GM23338 (cell line): ENCODE results near the gene XIRP2. TPM values are rescaled to one million over a fixed set of nuclear protein-coding genes. Genes with fewer than 3 reads are reported as not detected.

Source experiments
- ATAC-seq: fragments of 200-7000 bp; cut with Tn5 transposase; 3 replicates; pipeline ENCODE4 v1.9.1; 2020
- DNase-seq: peaks from one replicate; pipeline ENCODE4 v3.0.0-alpha.2; 2015; ENCODE audit warnings: low spot score
- H2AFZ ChIP-seq: fragments of 200-600 bp; sonication (generic); 2 replicates; pipeline ENCODE4 v1.8.0; 2016; ENCODE audit warnings: antibody characterized with exemption, mild to moderate bottlenecking, moderate library complexity
- H3F3A ChIP-seq: fragments of 200-600 bp; sonication (generic); replicated peaks from 2 replicates; pipeline ENCODE4 v1.8.0; 2017; ENCODE audit warnings: antibody characterized with exemption, mixed run types, low read depth
- H3K27ac ChIP-seq: fragments of 200-600 bp; sonication (generic); 2 replicates; pipeline ENCODE4 v1.6.1; 2016; ENCODE audit warnings: low read depth
- H3K27me3 ChIP-seq: fragments of 200-600 bp; sonication (generic); 2 replicates; pipeline ENCODE4 v1.8.0; 2016; ENCODE audit warnings: mild to moderate bottlenecking, mixed run types, moderate library complexity; ENCODE audit not compliant: insufficient read depth
- H3K36me3 ChIP-seq: fragments of 200-600 bp; sonication (generic); 2 replicates; pipeline ENCODE4 v1.8.0; 2016; ENCODE audit warnings: mild to moderate bottlenecking; ENCODE audit not compliant: insufficient read depth
- H3K4me1 ChIP-seq: fragments of 200-600 bp; sonication (generic); 2 replicates; pipeline ENCODE4 v1.8.0; 2016; ENCODE audit warnings: mild to moderate bottlenecking, moderate library complexity; ENCODE audit not compliant: insufficient read depth
- H3K4me2 ChIP-seq: fragments of 200-600 bp; sonication (generic); 2 replicates; pipeline ENCODE4 v1.7.1; 2017; ENCODE audit warnings: mixed run types
- H3K4me3 ChIP-seq: fragments of 200-600 bp; sonication (generic); 2 replicates; pipeline ENCODE4 v1.6.1; 2016; ENCODE audit warnings: mixed run types
- H3K79me2 ChIP-seq: fragments of 200-600 bp; sonication (generic); replicated peaks from 2 replicates; pipeline ENCODE4 v1.8.0; 2017; ENCODE audit warnings: mild to moderate bottlenecking; ENCODE audit not compliant: insufficient read depth
- H3K9me2 ChIP-seq: fragments of 200-600 bp; sonication (generic); 2 replicates; pipeline ENCODE4 v1.8.0; 2017; ENCODE audit not compliant: insufficient read depth
- H4K20me1 ChIP-seq: fragments of 200-600 bp; sonication (generic); replicated peaks from 2 replicates; pipeline ENCODE4 v1.8.0; 2017; ENCODE audit warnings: mild to moderate bottlenecking; ENCODE audit not compliant: insufficient read depth
- H3K27ac Mint-ChIP-seq: 2 replicates; pipeline ENCODE4 v1.8.0; 2020; ENCODE audit warnings: inconsistent platforms, mild to moderate bottlenecking, moderate library complexity, mixed read lengths
- H3K27me3 Mint-ChIP-seq: 3 replicates; pipeline ENCODE4 v1.8.0; 2022; ENCODE audit warnings: low read depth, mild to moderate bottlenecking, moderate library complexity, mixed read lengths, inconsistent platforms; ENCODE audit not compliant: insufficient read depth, poor library complexity
- H3K36me3 Mint-ChIP-seq: 3 replicates; pipeline ENCODE4 v1.8.0; 2021; ENCODE audit warnings: low read depth, mild to moderate bottlenecking, inconsistent platforms, moderate library complexity, mixed read lengths
- H3K4me1 Mint-ChIP-seq: 3 replicates; pipeline ENCODE4 v1.8.0; 2020; ENCODE audit warnings: mild to moderate bottlenecking, inconsistent platforms, mixed read lengths
- H3K4me3 Mint-ChIP-seq: 3 replicates; pipeline ENCODE4 v1.8.0; 2021; ENCODE audit warnings: moderate library complexity, mild to moderate bottlenecking, inconsistent platforms, mixed read lengths
- H3K9me3 Mint-ChIP-seq: 3 replicates; pipeline ENCODE4 v1.8.0; 2020; ENCODE audit warnings: moderate library complexity, mild to moderate bottlenecking, inconsistent platforms, mixed read lengths
- CREB1 ChIP-seq: fragments of 250-450 bp; sonication (Bioruptor Pico); IDR thresholded peaks from 2 replicates; pipeline ENCODE4 v1.5.0; 2020; ENCODE audit warnings: low read depth, mild to moderate bottlenecking, moderate library complexity
- CTCF ChIP-seq, 2 experiments: fragments of 200-600 bp in 1 of 2; sonication (generic) in 1 of 2; conservative IDR thresholded peaks; 2 replicates each; pipeline versions ENCODE4 v1.5.1 to v1.6.1; 2016 to 2017; ENCODE audit warnings: antibody characterized with exemption in 2 of 2, low read depth in 2 of 2, mild to moderate bottlenecking in 2 of 2, moderate library complexity in 1 of 2
- ETS1 ChIP-seq: IDR thresholded peaks from 2 replicates; pipeline ENCODE4 v1.6.1; 2016; ENCODE audit warnings: antibody characterized with exemption
- EZH2 ChIP-seq: fragments of 200-600 bp; sonication (generic); IDR thresholded peaks from one replicate; pipeline ENCODE4 v1.8.0; 2017; ENCODE audit warnings: antibody characterized with exemption, mild to moderate bottlenecking, low read depth; ENCODE audit not compliant: unreplicated experiment
- NANOG ChIP-seq: IDR thresholded peaks from 2 replicates; pipeline ENCODE4 v1.6.1; 2016; ENCODE audit warnings: antibody characterized with exemption, borderline replicate concordance
- ZNF114 ChIP-seq: fragments of 250-450 bp; sonication (Bioruptor Pico); IDR thresholded peaks from 2 replicates; pipeline ENCODE4 v1.5.0; 2020; ENCODE audit warnings: mild to moderate bottlenecking, moderate library complexity
- ZNF331 ChIP-seq: fragments of 250-450 bp; sonication (Bioruptor Pico); IDR thresholded peaks from 2 replicates; pipeline ENCODE4 v1.5.0; 2020; ENCODE audit warnings: low read depth, mild to moderate bottlenecking, moderate library complexity
- ZNF462 ChIP-seq: fragments of 250-450 bp; sonication (Bioruptor Pico); IDR thresholded peaks from 2 replicates; pipeline ENCODE4 v1.5.0; 2020; ENCODE audit warnings: mild to moderate bottlenecking, moderate library complexity
- polyA plus RNA-seq: library from polyadenylated mRNA; unstranded; fragments of >200 nt; fragmentation: Nextera tagmentation; extraction: Ambion mirVana; gene quantifications from 2 replicates; pipeline ENCODE4 v1.2.1, GENCODE V29; 2016
- total RNA-seq: library from RNA; depleted of rRNA; stranded (reverse); fragments of >200 nt; shearing (Covaris generic); gene quantifications from 2 replicates; pipeline ENCODE4 v1.2.3, GENCODE V29; 2014

The XIRP2 gene
- total and polyA plus RNA-seq, 2 experiments from 2014 or later: 0.17 to 0.31 TPM

GRCh38 chr2:167237478-167237877, 349.2 kb downstream of the XIRP2 start:
- Mint-ChIP-seq H3K27me3 (no peaks in the 10 kb centered on the region), H3K36me3 (no peaks in the 10 kb centered on the region), H3K4me3 (no peak overlapping the region), H3K4me1 (peaks cover 3% of the 10 kb centered on the region; the same call in 2 of the 3 replicates), H3K27ac (no peak overlapping the region), H3K9me3 (no peaks in the 10 kb centered on the region)
- no peaks in the 10 kb centered on the region for H3K79me2 ChIP-seq
- DNase-seq (peak; percentile 44), ATAC-seq (peak; percentile 68)
- no peak overlapping the region for H3K27ac ChIP-seq
- 0 out of 2 replicates have a peak, but pooled peaks cover under 1% of the 10 kb centered on the region for H3K9me2 ChIP-seq
- no peaks in the 10 kb centered on the region for H3K36me3 ChIP-seq
- H4K20me1 ChIP-seq: no peaks in the 10 kb centered on the region
- H3K4me3 ChIP-seq: no peak overlapping the region
- TF ChIP-seq ZNF114 (CRISPR knock-in tag) (no peak), EZH2 (no peak), ETS1 (no peak), CTCF (conservative IDR thresholded peaks at IDR 0.05; ENCODE audit: low read depth in 2 of 2) (peak; percentile 54 to 78)
- no peak overlapping the region for H3K4me2 ChIP-seq
- no peaks in the 10 kb centered on the region for H3K27me3 ChIP-seq
- no peak overlapping the region for H2AFZ ChIP-seq
- no peaks in the 10 kb centered on the region for H3F3A ChIP-seq
- peaks cover 4% of the 10 kb centered on the region; the same call in 1 of the 2 replicates for H3K4me1 ChIP-seq

GRCh38 chr2:167240671-167241070, 352.4 kb downstream of the XIRP2 start:
- no peaks in the 10 kb centered on the region for H3K36me3 ChIP-seq
- no peak overlapping the region for H3K27ac ChIP-seq
- H3F3A ChIP-seq: no peaks in the 10 kb centered on the region
- TF ChIP-seq EZH2 (no peak), CREB1 (CRISPR knock-in tag) (no peak), ZNF331 (CRISPR knock-in tag) (no peak)
- no peaks in the 10 kb centered on the region for H4K20me1 ChIP-seq
- H2AFZ ChIP-seq: no peak overlapping the region
- no peak for DNase-seq
- no peak overlapping the region for H3K4me3 Mint-ChIP-seq
- peaks cover 15% of the 10 kb centered on the region for H3K9me2 ChIP-seq
- H3K79me2 ChIP-seq: no peaks in the 10 kb centered on the region
- no peak for ATAC-seq
- no peaks in the 10 kb centered on the region for H3K27me3 Mint-ChIP-seq
- H3K27ac Mint-ChIP-seq: no peak overlapping the region
- no peak overlapping the region for H3K4me3 ChIP-seq
- no peaks in the 10 kb centered on the region for H3K27me3 ChIP-seq
- H3K4me1 ChIP-seq: no peaks in the 10 kb centered on the region
- H3K4me2 ChIP-seq: no peak overlapping the region
- H3K36me3 Mint-ChIP-seq: no peaks in the 10 kb centered on the region
- no peaks in the 10 kb centered on the region for H3K9me3 Mint-ChIP-seq
- no peaks in the 10 kb centered on the region; the same call in 2 of the 3 replicates for H3K4me1 Mint-ChIP-seq

DNA sequence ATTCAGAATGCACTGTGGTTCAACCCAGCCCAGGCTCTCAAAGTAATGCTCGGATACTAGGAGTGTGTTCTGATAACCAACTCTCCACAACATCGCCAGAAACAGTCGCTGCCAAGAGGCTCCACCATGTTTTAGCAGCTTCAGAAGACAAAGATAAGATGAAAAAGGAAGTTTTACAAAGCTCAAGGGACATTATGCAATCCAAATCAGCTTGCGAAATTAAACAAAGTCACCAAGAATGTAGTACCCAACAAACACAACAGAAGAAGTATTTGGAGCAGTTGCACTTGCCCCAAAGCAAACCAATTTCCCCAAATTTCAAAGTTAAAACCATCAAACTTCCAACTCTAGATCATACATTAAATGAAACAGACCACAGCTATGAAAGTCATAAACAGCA, 360.9 kb downstream of the XIRP2 start:
- Histone ChIP-seq H2AFZ (peak overlapping the region; percentile 4; the same call in 1 of the 2 replicates), H4K20me1 (no peaks in the 10 kb centered on the region), H3F3A (no peaks in the 10 kb centered on the region), H3K27me3 (no peaks in the 10 kb centered on the region), H3K4me2 (no peak overlapping the region), H3K4me1 (peaks cover under 1% of the 10 kb centered on the region; the same call in 1 of the 2 replicates), H3K79me2 (no peaks in the 10 kb centered on the region), H3K27ac (no peak overlapping the region), H3K9me2 (no peaks in the 10 kb centered on the region), H3K36me3 (no peaks in the 10 kb centered on the region), H3K4me3 (no peak overlapping the region)
- Mint-ChIP-seq H3K36me3 (no peaks in the 10 kb centered on the region), H3K27ac (no peak overlapping the region), H3K4me3 (no peak overlapping the region), H3K9me3 (no peaks in the 10 kb centered on the region), H3K27me3 (no peaks in the 10 kb centered on the region), H3K4me1 (no peaks in the 10 kb centered on the region; the same call in 2 of the 3 replicates)
- DNase-seq (no peak), ATAC-seq (no peak)
- TF ChIP-seq ZNF462 (no peak), NANOG (no peak)
